Thymus (tissue), 11 donors: ENCODE results near the gene DIP2C. TPM values are rescaled to one million over a fixed set of nuclear protein-coding genes. Genes with fewer than 3 reads are reported as not detected.

ENCODE experiments used
- DNase-seq, 9 donors: peaks; one replicate each; pipeline ENCODE4 v3.0.0-alpha.2; 2013; ENCODE audit warnings: low spot score in 9 of 9, low read depth in 6 of 9, missing footprints in 1 of 9
- H3K27ac ChIP-seq, 2 donors: one replicate each; pipeline ENCODE4 v1.5.1; 2013; ENCODE audit warnings: control low read depth in 1 of 2, low read depth in 1 of 2, low read length in 1 of 2, mild to moderate bottlenecking in 1 of 2, moderate library complexity in 1 of 2
- H3K27me3 ChIP-seq, 2 donors: one replicate each; pipeline ENCODE4 v1.5.1; 2013; ENCODE audit warnings: low read length in 1 of 2; ENCODE audit not compliant: control insufficient read depth in 2 of 2, insufficient read depth in 1 of 2
- H3K36me3 ChIP-seq, 2 donors: one replicate each; pipeline ENCODE4 v1.5.1; 2013; ENCODE audit warnings: low read length in 1 of 2, mild to moderate bottlenecking in 1 of 2, moderate library complexity in 1 of 2; ENCODE audit not compliant: control insufficient read depth in 2 of 2, insufficient read depth in 2 of 2
- H3K4me1 ChIP-seq, 2 donors: one replicate each; pipeline ENCODE4 v1.5.1; 2013; ENCODE audit warnings: low read length in 2 of 2; ENCODE audit not compliant: control insufficient read depth in 2 of 2, insufficient read depth in 2 of 2
- H3K4me3 ChIP-seq, 2 donors: one replicate each; pipeline ENCODE4 v1.5.1; 2013; ENCODE audit warnings: low read length in 2 of 2, control low read depth in 1 of 2, mild to moderate bottlenecking in 1 of 2
- H3K9me3 ChIP-seq, 2 donors: one replicate each; pipeline ENCODE4 v1.5.1; 2013; ENCODE audit warnings: low read length in 1 of 2, mild to moderate bottlenecking in 1 of 2; ENCODE audit not compliant: control insufficient read depth in 2 of 2, insufficient read depth in 1 of 2
- WGBS: extraction: QIAGEN DNeasy Blood & Tissue Kit; methylation state at CpG from one replicate; pipeline ENCODE4 v1.1.7; 2013; 5-methylcytosine and 5-hydroxymethylcytosine counted together
- polyA plus RNA-seq: library from polyadenylated mRNA; stranded (reverse); fragments of 200-250 nt; gene quantifications from one replicate; pipeline ENCODE4 v1.2.3, GENCODE V29; 2013
- total RNA-seq: library from RNA; stranded (reverse); fragments of 120-200 nt; gene quantifications from one replicate; pipeline ENCODE4 v1.2.4, GENCODE V29; 2013
- donor health status: healthy.

Gene DIP2C
- total and polyA plus RNA-seq, 2 donors: 2.2 to 3.4 TPM

DNA sequence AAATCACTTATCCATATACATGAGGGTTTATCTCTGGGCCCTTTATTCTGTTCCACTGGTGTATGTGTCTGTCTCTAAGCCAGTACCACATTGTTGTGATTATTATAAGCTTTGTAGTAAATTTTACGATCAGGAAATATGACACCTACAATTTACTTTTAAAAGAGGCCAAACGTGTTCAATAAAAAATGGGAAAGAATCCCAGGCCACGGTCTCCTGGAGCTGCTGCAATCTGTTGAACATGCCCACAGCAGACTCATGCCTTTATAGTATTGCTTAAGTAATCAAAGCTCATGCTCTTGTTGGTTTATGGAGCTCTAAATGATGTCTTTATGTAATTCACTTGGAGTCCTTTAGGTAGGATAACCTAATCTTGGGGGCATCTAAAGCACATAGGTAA, 281.2 kb downstream of the DIP2C start:
- Histone ChIP-seq H3K27ac (no peak overlapping the region), H3K27me3 (peaks cover 0 to 5% of the 10 kb centered on the region in 2 donors), H3K4me1 (no peaks in the 10 kb centered on the region), H3K4me3 (no peak overlapping the region), H3K36me3 (no peaks in the 10 kb centered on the region), H3K9me3 (no peaks in the 10 kb centered on the region)
- WGBS: 89% methylated on average over 3 of the region's 3 CpGs
- DNase-seq: no peak

DNA sequence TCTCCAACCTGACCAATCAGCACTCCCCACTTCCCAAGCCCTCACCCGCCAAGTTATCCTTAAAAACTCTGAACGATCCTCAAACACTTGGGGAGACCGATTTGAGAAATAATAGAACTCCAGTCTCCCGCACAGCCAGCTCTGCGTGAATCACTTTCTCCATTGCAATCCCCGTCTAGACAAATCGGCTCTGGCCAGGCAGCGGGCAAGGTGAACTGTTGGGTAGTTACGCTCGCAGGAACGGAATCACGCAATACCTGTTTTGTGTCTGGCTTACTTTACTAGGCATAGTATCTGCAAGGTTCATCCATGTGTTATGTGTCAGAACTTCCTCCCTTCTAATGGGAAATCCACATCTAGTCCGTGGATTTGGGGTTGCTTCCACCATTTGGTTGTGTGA, 282.5 kb downstream of the DIP2C start:
- Histone ChIP-seq H3K36me3 (no peaks in the 10 kb centered on the region), H3K27me3 (peaks cover 0 to 5% of the 10 kb centered on the region in 2 donors), H3K27ac (no peak overlapping the region), H3K9me3 (no peaks in the 10 kb centered on the region), H3K4me3 (no peak overlapping the region), H3K4me1 (no peaks in the 10 kb centered on the region)
- no peak for DNase-seq
- WGBS: 98% methylated on average over 13 of the region's 13 CpGs

DNA sequence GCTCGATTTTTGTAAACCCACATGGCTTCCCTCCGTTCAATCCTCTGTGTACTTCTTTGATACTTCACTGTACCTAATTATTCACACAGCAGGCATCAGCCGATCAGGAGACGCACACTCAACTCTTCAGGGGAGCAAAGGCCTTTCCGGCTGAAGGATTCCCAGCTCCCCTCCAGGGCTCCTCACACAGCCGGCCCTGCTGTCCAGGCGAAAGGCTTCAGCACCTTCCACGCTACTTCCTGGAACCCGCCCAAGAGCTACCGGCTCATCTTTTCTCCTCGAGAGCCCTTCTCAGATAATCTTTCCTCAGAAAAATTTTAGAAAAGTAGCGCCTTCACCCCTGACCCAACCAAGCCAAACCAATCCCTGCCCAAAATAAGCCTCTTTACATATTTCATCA, 283.8 kb downstream of the DIP2C start:
- Histone ChIP-seq H3K4me3 (no peak overlapping the region), H3K27me3 (peaks cover 0 to 5% of the 10 kb centered on the region in 2 donors), H3K9me3 (no peaks in the 10 kb centered on the region), H3K27ac (no peak overlapping the region), H3K36me3 (no peaks in the 10 kb centered on the region), H3K4me1 (no peaks in the 10 kb centered on the region)
- no peak for DNase-seq
- WGBS: 88% methylated on average over 12 of the region's 12 CpGs

DNA sequence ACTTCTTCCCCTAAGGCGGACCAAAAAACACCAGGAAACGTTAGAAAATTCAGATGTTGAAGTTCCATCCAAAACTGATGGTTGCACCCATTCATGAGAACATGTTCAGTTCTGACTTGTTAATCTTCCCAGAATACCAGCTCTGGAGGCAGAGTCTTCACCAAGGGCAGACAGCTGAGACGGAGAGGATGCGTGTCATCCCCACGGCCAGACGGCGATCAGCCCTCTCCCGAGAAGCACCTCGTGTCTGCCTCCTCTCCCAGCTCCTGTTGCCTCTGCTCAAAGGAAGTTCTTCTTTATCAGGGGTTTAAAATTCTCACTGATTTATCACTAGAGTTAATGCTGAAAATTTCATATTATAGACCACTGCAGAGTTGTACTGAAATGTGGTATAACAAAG, 284.5 kb downstream of the DIP2C start:
- Histone ChIP-seq H3K27me3 (peaks cover 0 to 5% of the 10 kb centered on the region in 2 donors), H3K36me3 (no peaks in the 10 kb centered on the region), H3K4me1 (no peaks in the 10 kb centered on the region), H3K9me3 (no peaks in the 10 kb centered on the region), H3K27ac (no peak overlapping the region), H3K4me3 (no peak overlapping the region)
- no peak for DNase-seq
- WGBS: 97% methylated on average over 9 of the region's 9 CpGs

DNA sequence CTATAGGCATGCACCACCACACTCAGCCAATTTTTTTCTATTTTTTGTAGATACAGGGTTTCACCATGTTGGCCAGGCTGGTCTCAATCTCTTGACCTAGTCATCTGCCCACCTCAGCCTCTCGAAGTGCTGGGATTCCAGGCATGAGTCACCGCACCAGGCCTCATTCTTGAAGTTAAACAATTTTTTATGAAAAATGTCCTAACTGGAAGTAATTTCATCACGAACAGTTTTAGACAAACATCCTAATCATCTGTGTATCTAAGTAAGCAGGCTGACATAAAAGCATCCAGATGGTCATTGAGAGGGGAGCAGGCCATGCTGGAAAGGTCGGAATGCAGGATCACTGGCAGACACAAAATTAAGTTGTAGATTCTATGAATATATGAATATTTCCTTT, 285.1 kb downstream of the DIP2C start:
- 94% methylated on average over 4 of the region's 4 CpGs for WGBS
- Histone ChIP-seq H3K27ac (no peak overlapping the region), H3K36me3 (no peaks in the 10 kb centered on the region), H3K4me3 (no peak overlapping the region), H3K9me3 (no peaks in the 10 kb centered on the region), H3K4me1 (no peaks in the 10 kb centered on the region), H3K27me3 (peaks cover 0 to 2% of the 10 kb centered on the region in 2 donors)
- no peak for DNase-seq

DNA sequence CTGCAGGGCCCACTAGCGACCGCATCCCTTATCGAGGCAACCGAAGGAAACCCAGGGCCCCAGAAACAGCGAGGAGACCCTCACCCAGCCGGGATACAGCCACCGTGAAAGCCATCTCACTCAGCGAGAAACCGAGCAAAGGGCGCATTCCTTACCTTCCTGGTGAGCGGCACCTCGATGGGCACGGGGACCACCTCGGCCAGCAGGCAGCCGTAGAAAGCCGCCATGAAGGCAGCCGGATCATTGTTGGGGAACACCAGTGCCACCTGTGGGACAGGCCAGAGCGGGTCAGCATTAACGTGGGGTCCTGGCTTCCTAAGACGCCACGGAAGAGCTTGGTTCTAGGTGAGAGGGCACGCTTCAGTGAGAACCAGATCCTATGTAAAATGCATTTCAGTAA, 290.5 kb downstream of the DIP2C start:
- no peaks in the 10 kb centered on the region for H3K36me3 ChIP-seq
- no peaks in the 10 kb centered on the region for H3K27me3 ChIP-seq
- no peaks in the 10 kb centered on the region for H3K9me3 ChIP-seq
- no peak overlapping the region for H3K27ac ChIP-seq
- 90% methylated on average over 22 of the region's 22 CpGs for WGBS
- peaks cover 0 to 5% of the 10 kb centered on the region in 2 donors for H3K4me1 ChIP-seq
- DNase-seq: no peak
- H3K4me3 ChIP-seq: no peak overlapping the region

DNA sequence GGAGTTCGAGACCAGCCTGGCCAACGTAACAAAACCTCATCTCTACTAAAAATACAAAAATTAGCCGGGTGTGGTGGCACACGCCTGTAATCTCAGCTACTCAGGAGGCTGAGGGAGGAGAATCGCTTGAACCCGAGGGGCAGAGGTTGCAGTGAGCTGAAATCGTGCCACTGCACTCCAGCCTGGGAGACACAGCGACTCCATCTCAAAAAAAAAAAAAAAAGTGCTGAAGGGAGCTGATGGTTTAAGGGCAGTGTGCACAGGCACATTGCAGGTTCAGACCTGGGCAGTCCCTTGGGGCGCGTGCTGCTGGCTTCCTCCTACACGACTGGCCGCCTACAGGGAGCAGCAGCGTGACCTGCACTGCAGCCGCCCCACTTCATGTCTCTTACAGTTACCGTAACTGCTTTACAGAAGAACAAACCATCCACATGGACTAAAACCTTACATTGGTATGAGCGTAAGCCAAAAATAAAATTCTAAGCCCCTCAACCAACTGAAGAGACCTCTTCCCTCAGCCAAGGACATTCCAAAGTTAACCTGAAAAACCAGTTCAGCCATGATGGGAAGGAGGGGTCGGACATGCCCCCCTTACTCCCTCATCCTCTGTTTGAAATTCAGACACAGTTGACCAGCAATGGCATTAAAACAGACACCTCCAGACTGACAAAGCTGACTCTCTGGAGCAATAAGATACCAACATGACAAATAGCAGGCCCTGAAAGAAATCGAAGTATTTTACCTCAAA, 292.0 kb downstream of the DIP2C start:
- no peaks in the 10 kb centered on the region for H3K9me3 ChIP-seq
- H3K36me3 ChIP-seq: no peaks in the 10 kb centered on the region
- H3K4me1 ChIP-seq: peaks cover 0 to 5% of the 10 kb centered on the region in 2 donors
- H3K27me3 ChIP-seq: no peaks in the 10 kb centered on the region
- H3K4me3 ChIP-seq: no peak overlapping the region
- 94% methylated on average over 18 of the region's 18 CpGs for WGBS
- DNase-seq: no peak
- no peak overlapping the region for H3K27ac ChIP-seq

DNA sequence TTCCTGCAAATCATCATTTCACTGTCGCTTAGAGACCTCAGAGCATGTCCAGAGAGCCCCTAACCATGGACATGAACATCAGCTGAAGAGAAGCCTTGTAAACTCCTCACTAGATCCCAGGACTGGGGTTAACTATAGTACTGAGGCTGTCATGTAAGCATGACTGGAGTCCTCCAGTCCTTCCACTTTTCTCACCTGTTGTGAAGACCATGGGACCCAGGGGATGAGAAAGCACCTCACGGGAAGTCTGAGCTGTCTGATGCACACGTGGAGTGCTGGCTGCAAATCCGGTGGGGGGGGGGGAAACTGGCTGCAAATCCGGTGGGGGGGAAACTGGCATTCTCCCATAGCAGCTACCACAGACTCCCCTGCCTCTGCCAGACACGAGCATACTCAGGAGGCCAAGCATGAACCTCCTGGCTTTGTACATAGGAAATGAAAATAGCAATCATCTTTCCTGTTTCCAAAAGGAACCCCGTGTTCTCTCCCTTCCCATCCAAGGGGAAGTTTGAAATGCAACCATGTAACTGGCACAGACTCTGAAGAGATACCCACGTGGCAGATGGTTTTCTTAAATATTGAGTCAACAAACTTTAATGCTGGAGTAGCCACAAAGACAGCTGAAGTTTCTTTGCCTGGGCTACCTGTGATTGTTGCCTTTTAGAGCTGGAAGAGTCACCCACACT, 292.8 kb downstream of the DIP2C start:
- Histone ChIP-seq H3K9me3 (no peaks in the 10 kb centered on the region), H3K4me1 (peaks cover 0 to 5% of the 10 kb centered on the region in 2 donors), H3K4me3 (no peak overlapping the region), H3K36me3 (no peaks in the 10 kb centered on the region), H3K27ac (no peak overlapping the region), H3K27me3 (no peaks in the 10 kb centered on the region)
- WGBS: 79% methylated on average over 8 of the region's 8 CpGs
- DNase-seq: no peak

DNA sequence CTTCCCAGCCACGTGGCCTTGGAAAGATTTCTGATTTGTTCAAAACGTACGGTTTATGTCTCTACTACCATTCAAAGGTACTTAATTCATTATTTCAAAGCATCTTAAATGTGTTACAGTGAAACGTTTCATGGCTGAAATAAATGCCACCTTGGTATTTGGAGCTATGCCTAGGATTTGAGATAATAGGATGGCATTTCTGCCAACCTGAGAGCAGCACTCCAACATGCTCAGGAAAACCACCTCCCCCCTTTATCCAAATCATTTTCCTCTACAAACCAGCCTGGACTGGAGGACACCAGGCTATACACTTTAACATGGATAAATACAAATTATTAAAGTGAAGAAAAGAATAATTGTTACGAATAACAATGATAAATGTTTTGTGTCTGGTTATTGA, 293.4 kb downstream of the DIP2C start:
- H3K4me3 ChIP-seq: no peak overlapping the region
- peaks cover 0 to 5% of the 10 kb centered on the region in 2 donors for H3K4me1 ChIP-seq
- 90% methylated on average over 5 of the region's 5 CpGs for WGBS
- H3K27me3 ChIP-seq: no peaks in the 10 kb centered on the region
- H3K9me3 ChIP-seq: no peaks in the 10 kb centered on the region
- no peak for DNase-seq
- H3K36me3 ChIP-seq: no peaks in the 10 kb centered on the region
- no peak overlapping the region for H3K27ac ChIP-seq
